Measurements from ENCODE around the gene SLC35C1. TPM values are rescaled to one million over a fixed set of nuclear protein-coding genes. Genes with fewer than 3 reads are reported as not detected.

SLC35C1 gene
- total and polyA plus RNA-seq, 2 donors (not counting 3 experiments of a cell fraction or from before 2014, with no cell fraction given), result 8.5 to 19.8 TPM

DNA sequence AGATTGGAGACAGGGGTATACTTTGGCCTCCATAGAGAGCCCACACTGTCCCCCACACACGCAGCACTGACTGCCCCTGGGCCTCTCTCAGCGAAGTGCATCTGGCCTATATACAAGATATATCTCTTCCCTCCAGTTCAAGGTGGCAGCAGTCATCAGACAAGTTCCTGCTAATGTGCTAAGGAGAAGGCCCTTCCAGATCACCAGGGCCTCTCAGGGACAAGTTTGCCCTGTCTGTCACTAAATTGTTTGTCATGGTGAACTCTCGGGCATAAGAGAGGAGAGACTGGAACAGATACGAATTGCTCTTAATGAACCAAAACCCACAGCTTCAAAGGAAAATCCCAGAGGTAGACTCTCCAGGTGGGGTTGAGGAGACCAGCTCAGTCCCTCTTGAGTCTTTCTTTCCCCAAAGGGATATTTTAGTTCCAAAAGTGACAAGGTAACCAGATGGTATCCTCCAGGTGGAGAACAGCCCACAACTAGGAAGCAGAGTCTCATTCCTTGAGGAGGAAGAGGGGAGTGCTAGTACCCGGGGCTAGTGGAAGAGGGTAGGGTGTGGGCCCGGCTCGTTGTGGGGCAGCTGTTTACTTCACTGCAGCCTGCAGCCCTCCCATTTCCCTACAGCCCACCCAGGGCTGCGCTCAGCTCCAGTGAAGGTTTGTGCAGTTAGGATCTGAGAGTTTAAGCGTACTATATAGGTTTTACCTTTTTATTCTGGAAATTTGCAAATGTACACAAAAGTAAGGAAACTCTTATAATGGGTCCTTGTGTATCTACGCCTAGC, 2.2 kb upstream of the SLC35C1 start:
- H3K9me1 ChIP-seq (replicated peaks; ENCODE audit: control insufficient read depth, extremely low read depth, insufficient read depth, low read length), result no peaks in the 10 kb centered on the region
- POLR2A ChIA-PET, result no interaction called here
- no peak for FAIRE-seq
- dilution Hi-C loops (cut with MboI; ENCODE audit: extremely low pct_ligation_motif_present, low sequenced_read_pairs), result no loop called here
- H3K27ac ChIP-seq (ENCODE audit: insufficient read depth, low read depth, low read length), result no peak overlapping the region
- no TSS peak for BruUV-seq (replicated peaks)
- no peaks in the 10 kb centered on the region for H3K27me3 ChIP-seq (ENCODE audit: control insufficient read depth in 2 of 2, insufficient read depth in 2 of 2, low read length in 2 of 2)
- H3K9ac ChIP-seq (replicated peaks; ENCODE audit: extremely low read depth, insufficient read depth, low read length), result no peak overlapping the region
- no peak for DNase-seq (ENCODE audit: low read depth, low spot score)
- H2AFZ ChIP-seq (ENCODE audit: low read depth, low read length), result no peak overlapping the region
- H3K4me3 ChIP-seq (replicated peaks in 1 of 3; ENCODE audit: insufficient read depth in 1 of 3, low read depth in 1 of 3, low read length in 3 of 3), result no peak overlapping the region
- peaks cover 24% of the 10 kb centered on the region for H3K79me2 ChIP-seq (ENCODE audit: control insufficient read depth, insufficient read depth, low read length)
- CTCF ChIA-PET, result interaction anchor here (1.4 to 3.5 kb wide), 2 partner anchors 31 to 431 kb away, joined by 3 to 23 read pairs; no protein-coding TSS in a partner anchor
- H4K20me1 ChIP-seq (replicated peaks; ENCODE audit: control insufficient read depth, extremely low read depth, insufficient read depth, low read length), result no peaks in the 10 kb centered on the region
- intact Hi-C loops (cut with micrococcal nuclease), result loop anchor here (5.0 kb wide), 1 partner anchor 140 kb away; no protein-coding TSS in a partner anchor
- no peaks in the 10 kb centered on the region for H3K9me3 ChIP-seq (replicated peaks; ENCODE audit: control insufficient read depth, insufficient read depth, low read length)
- H3K4me2 ChIP-seq (ENCODE audit: insufficient read depth, low read length), result no peak overlapping the region
- H3K36me3 ChIP-seq (ENCODE audit: control insufficient read depth in 2 of 2, extremely low read depth in 1 of 2, insufficient read depth in 2 of 2, low read length in 2 of 2), result no peaks in the 10 kb centered on the region
- peaks cover 34% of the 10 kb centered on the region for H3K4me1 ChIP-seq (ENCODE audit: control insufficient read depth, extremely low read depth, insufficient read depth, low read length)
- TF ChIP-seq, protein P1, sequence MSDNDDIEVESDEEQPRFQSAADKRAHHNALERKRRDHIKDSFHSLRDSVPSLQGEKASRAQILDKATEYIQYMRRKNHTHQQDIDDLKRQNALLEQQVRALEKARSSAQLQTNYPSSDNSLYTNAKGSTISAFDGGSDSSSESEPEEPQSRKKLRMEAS (IDR thresholded peaks at IDR 0.05; ENCODE audit: insufficient read depth, insufficient read length), result no peak
- no peak for TF ChIP-seq MYC (IDR thresholded peaks at IDR 0.05; ENCODE audit: low read depth, low read length)
- TF ChIP-seq EZH2 (IDR thresholded peaks at IDR 0.05; ENCODE audit: borderline replicate concordance, low read depth, low read length, severe bottlenecking), result no peak
- no peak for TF ChIP-seq FOS (IDR thresholded peaks at IDR 0.05; ENCODE audit: borderline replicate concordance, insufficient read depth, low read length)
- TF ChIP-seq GATA2 (IDR thresholded peaks at IDR 0.05; ENCODE audit: insufficient read depth, insufficient read length, low read depth, low read length), result no peak
- no peak for TF ChIP-seq POLR2A (IDR thresholded peaks at IDR 0.05; ENCODE audit: low read depth, low read length)
- no peak for TF ChIP-seq JUN (IDR thresholded peaks at IDR 0.05; ENCODE audit: borderline replicate concordance, insufficient read depth, insufficient read length, low read depth)
- TF ChIP-seq, protein P2, sequence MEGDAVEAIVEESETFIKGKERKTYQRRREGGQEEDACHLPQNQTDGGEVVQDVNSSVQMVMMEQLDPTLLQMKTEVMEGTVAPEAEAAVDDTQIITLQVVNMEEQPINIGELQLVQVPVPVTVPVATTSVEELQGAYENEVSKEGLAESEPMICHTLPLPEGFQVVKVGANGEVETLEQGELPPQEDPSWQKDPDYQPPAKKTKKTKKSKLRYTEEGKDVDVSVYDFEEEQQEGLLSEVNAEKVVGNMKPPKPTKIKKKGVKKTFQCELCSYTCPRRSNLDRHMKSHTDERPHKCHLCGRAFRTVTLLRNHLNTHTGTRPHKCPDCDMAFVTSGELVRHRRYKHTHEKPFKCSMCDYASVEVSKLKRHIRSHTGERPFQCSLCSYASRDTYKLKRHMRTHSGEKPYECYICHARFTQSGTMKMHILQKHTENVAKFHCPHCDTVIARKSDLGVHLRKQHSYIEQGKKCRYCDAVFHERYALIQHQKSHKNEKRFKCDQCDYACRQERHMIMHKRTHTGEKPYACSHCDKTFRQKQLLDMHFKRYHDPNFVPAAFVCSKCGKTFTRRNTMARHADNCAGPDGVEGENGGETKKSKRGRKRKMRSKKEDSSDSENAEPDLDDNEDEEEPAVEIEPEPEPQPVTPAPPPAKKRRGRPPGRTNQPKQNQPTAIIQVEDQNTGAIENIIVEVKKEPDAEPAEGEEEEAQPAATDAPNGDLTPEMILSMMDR (IDR thresholded peaks at IDR 0.05; ENCODE audit: extremely low read depth in 1 of 2, insufficient read depth in 1 of 2, low read depth in 1 of 2, low read length in 2 of 2), result no peak
- no peak for TF ChIP-seq POLR2AphosphoS5 (IDR thresholded peaks at IDR 0.05; ENCODE audit: insufficient read depth, low read depth, low read length)
